HFFc6 (cell line): ENCODE results near the gene ADGRL4. TPM values are rescaled to one million over a fixed set of nuclear protein-coding genes. Genes with fewer than 3 reads are reported as not detected.
"Not testable (repeated sequence)": the region's sequence is repeated elsewhere in the genome, so short reads cannot be mapped to it uniquely, and the experiment has no call there.

ENCODE experiments used
- DNase-seq: peaks from one replicate; pipeline ENCODE4 v3.0.0-alpha.2; 2018
- H3K27ac Mint-ChIP-seq: 2 replicates; pipeline ENCODE4 v1.8.0; 2020; ENCODE audit warnings: mild to moderate bottlenecking, mixed read lengths
- H3K27me3 Mint-ChIP-seq: 2 replicates; pipeline ENCODE4 v1.8.0; 2021; ENCODE audit warnings: mild to moderate bottlenecking, moderate library complexity, mixed read lengths; ENCODE audit not compliant: insufficient read depth
- H3K36me3 Mint-ChIP-seq: 2 replicates; pipeline ENCODE4 v1.8.0; 2021; ENCODE audit warnings: low read depth, mixed read lengths
- H3K4me1 Mint-ChIP-seq: 2 replicates; pipeline ENCODE4 v1.8.0; 2020; ENCODE audit warnings: low read depth, mixed read lengths
- H3K4me3 Mint-ChIP-seq: 2 replicates; pipeline ENCODE4 v1.8.0; 2020; ENCODE audit warnings: mild to moderate bottlenecking, moderate library complexity, mixed read lengths
- H3K9me3 Mint-ChIP-seq: 2 replicates; pipeline ENCODE4 v1.8.0; 2020; ENCODE audit warnings: mild to moderate bottlenecking, mixed read lengths
- CTCF ChIP-seq: fragments of 200-600 bp; sonication (generic); IDR thresholded peaks from 2 replicates; pipeline ENCODE4 v1.5.0; 2021; ENCODE audit warnings: antibody characterized with exemption, mild to moderate bottlenecking
- total RNA-seq, 6 experiments: library from RNA; stranded (reverse); fragmentation: NEBNext Ultra II Directional; extraction: Animal tissue kit (Norgen Biotek cat#: 25700); gene quantifications; 2 replicates in 1 of 6; 3 replicates in 5 of 6; pipeline ENCODE4 v1.2.3, GENCODE V29; 2021

The ADGRL4 gene
- total RNA-seq, 6 experiments from 2014 or later, result 11.8 to 24.7 (median 16.1) TPM

- DNase-seq, result no peak
- no peaks in the 10 kb centered on the region; the same call in 1 of the 2 replicates for H3K36me3 Mint-ChIP-seq
- no peak overlapping the region for H3K4me3 Mint-ChIP-seq
- no peaks in the 10 kb centered on the region for H3K27me3 Mint-ChIP-seq
- H3K9me3 Mint-ChIP-seq, result no peaks in the 10 kb centered on the region
- no peaks in the 10 kb centered on the region for H3K4me1 Mint-ChIP-seq
- H3K27ac Mint-ChIP-seq, result no peak overlapping the region
- no peak for TF ChIP-seq CTCF
These were observed 26.0 kb downstream of the ADGRL4 start for GRCh38 chr1:78980511-78980910.

GRCh38 chr1:78972723-78973122 is 33.8 kb downstream of the ADGRL4 start:
- peaks cover 1% of the 10 kb centered on the region; the same call in 1 of the 2 replicates for H3K27me3 Mint-ChIP-seq
- no peak for TF ChIP-seq CTCF
- H3K9me3 Mint-ChIP-seq, result peaks cover 3% of the 10 kb centered on the region
- H3K27ac Mint-ChIP-seq, result no peak overlapping the region
- peaks cover 9% of the 10 kb centered on the region; the same call in 1 of the 2 replicates for H3K36me3 Mint-ChIP-seq
- DNase-seq, result no peak
- no peaks in the 10 kb centered on the region for H3K4me1 Mint-ChIP-seq
- no peak overlapping the region for H3K4me3 Mint-ChIP-seq

GRCh38 chr1:78967091-78967490 is 39.4 kb downstream of the ADGRL4 start:
- Mint-ChIP-seq H3K9me3 (peaks cover 30% of the 10 kb centered on the region), H3K36me3 (peaks cover 41% of the 10 kb centered on the region)
- DNase-seq, H3K27me3 Mint-ChIP-seq, H3K27ac Mint-ChIP-seq, H3K4me3 Mint-ChIP-seq, H3K4me1 Mint-ChIP-seq: not testable (repeated sequence)

- H3K9me3 Mint-ChIP-seq, result no peaks in the 10 kb centered on the region
- H3K36me3 Mint-ChIP-seq, result 0 out of 2 replicates have a peak, but pooled peaks cover 6% of the 10 kb centered on the region
- DNase-seq, result no peak
- H3K27ac Mint-ChIP-seq, result no peak overlapping the region
- no peaks in the 10 kb centered on the region for H3K4me1 Mint-ChIP-seq
- H3K27me3 Mint-ChIP-seq, result peaks cover 2% of the 10 kb centered on the region
- no peak for TF ChIP-seq CTCF
- H3K4me3 Mint-ChIP-seq, result no peak overlapping the region
These were observed 47.8 kb downstream of the ADGRL4 start for GRCh38 chr1:78958711-78959110.

- no peaks in the 10 kb centered on the region for H3K36me3 Mint-ChIP-seq
- H3K4me1 Mint-ChIP-seq, result peaks cover 9% of the 10 kb centered on the region; the same call in 1 of the 2 replicates
- no peaks in the 10 kb centered on the region for H3K9me3 Mint-ChIP-seq
- DNase-seq, result no peak
- no peaks in the 10 kb centered on the region for H3K27me3 Mint-ChIP-seq
- H3K4me3 Mint-ChIP-seq, result no peak overlapping the region
- TF ChIP-seq CTCF, result no peak
- no peak overlapping the region for H3K27ac Mint-ChIP-seq
These were observed 55.7 kb downstream of the ADGRL4 start for GRCh38 chr1:78950826-78951225.

- TF ChIP-seq CTCF, result no peak
- H3K27me3 Mint-ChIP-seq, result no peaks in the 10 kb centered on the region
- H3K4me3 Mint-ChIP-seq, result no peak overlapping the region
- H3K27ac Mint-ChIP-seq, result no peak overlapping the region
- no peaks in the 10 kb centered on the region for H3K9me3 Mint-ChIP-seq
- DNase-seq, result no peak
- H3K4me1 Mint-ChIP-seq, result peaks cover 9% of the 10 kb centered on the region; the same call in 1 of the 2 replicates
- no peaks in the 10 kb centered on the region for H3K36me3 Mint-ChIP-seq
These were observed 57.3 kb downstream of the ADGRL4 start for GRCh38 chr1:78949227-78949626.
